Esophagus muscularis mucosa (tissue), 4 donors: Measurements from ENCODE around the gene CIAPIN1. TPM values are rescaled to one million over a fixed set of nuclear protein-coding genes. Genes with fewer than 3 reads are reported as not detected.

Source experiments
- DNase-seq: peaks from one replicate; pipeline ENCODE4 v3.0.0-alpha.2; 2017; ENCODE audit errors: extremely low spot score
- H3K27ac ChIP-seq, 4 donors: fragments of 200-600 bp; sonication (generic); replicated peaks in 1 of 4; 1 replicate in 3 of 4; 2 replicates in 1 of 4; pipeline ENCODE4 v1.5.1; 2016 to 2019; ENCODE audit warnings: mild to moderate bottlenecking in 1 of 4
- H3K27me3 ChIP-seq, 4 donors: fragments of 200-600 bp; sonication (generic); one replicate each; pipeline versions ENCODE4 v1.5.1 to v1.6.0; 2016 to 2019
- H3K36me3 ChIP-seq, 4 donors: fragments of 200-600 bp; sonication (generic); one replicate each; pipeline ENCODE4 v1.5.1; 2016 to 2019
- H3K4me1 ChIP-seq, 4 donors: fragments of 200-600 bp; sonication (generic); one replicate each; pipeline ENCODE4 v1.5.1; 2016 to 2019
- H3K4me3 ChIP-seq, 4 donors: fragments of 200-600 bp; sonication (generic); 1 replicate in 2 of 4; 2 replicates in 2 of 4; pipeline ENCODE4 v1.5.1; 2016 to 2019; ENCODE audit warnings: mild to moderate bottlenecking in 4 of 4, moderate library complexity in 1 of 4
- H3K9me3 ChIP-seq, 4 donors: fragments of 200-600 bp; sonication (generic); 1 replicate in 3 of 4; 2 replicates in 1 of 4; pipeline ENCODE4 v1.5.1; 2016 to 2019
- EP300 ChIP-seq: sonication (generic); formaldehyde crosslinking; IDR thresholded peaks from one replicate; pipeline ENCODE4 v1.6.1; 2017; ENCODE audit warnings: antibody characterized with exemption
- POLR2A ChIP-seq: fragments of 450-650 bp; IDR thresholded peaks from one replicate; pipeline ENCODE4 v1.6.1; 2017; ENCODE audit warnings: antibody characterized with exemption, moderate library complexity, mild to moderate bottlenecking, low read depth
- POLR2AphosphoS5 ChIP-seq, 2 donors: sonication (generic); formaldehyde crosslinking; IDR thresholded peaks; one replicate each; pipeline ENCODE4 v1.6.1; 2017; ENCODE audit warnings: antibody characterized with exemption in 2 of 2
- WGBS: methylation state at CpG from one replicate; pipeline ENCODE4 v1.1.5; 2018; 5-methylcytosine and 5-hydroxymethylcytosine counted together
- intact Hi-C: fragments of 100-400 bp; cut with DNase I; formaldehyde crosslinking; loops from one replicate; pipeline ENCODE4 v1.15.1; 2023
- total RNA-seq, 4 donors: library from RNA; depleted of rRNA; stranded (reverse); fragments of >200 nt; gene quantifications; one replicate each; pipeline versions ENCODE4 v1.1.0 to v1.2.1, GENCODE V29; 2016
- TF ChIP-seq, protein P1 (sequence below), 3 experiments: fragments of 200-600 bp in 2 of 3; fragments of 450-650 bp in 1 of 3; sonication (generic) in 2 of 3; IDR thresholded peaks; one replicate each; pipeline ENCODE4 v1.5.1; 2017 to 2019; ENCODE audit warnings: antibody characterized with exemption in 3 of 3, mild to moderate bottlenecking in 2 of 3, moderate library complexity in 1 of 3

The CIAPIN1 gene
- 10 to 100 TPM; 24.0 to 27.0 (median 26.0) TPM for total RNA-seq

DNA sequence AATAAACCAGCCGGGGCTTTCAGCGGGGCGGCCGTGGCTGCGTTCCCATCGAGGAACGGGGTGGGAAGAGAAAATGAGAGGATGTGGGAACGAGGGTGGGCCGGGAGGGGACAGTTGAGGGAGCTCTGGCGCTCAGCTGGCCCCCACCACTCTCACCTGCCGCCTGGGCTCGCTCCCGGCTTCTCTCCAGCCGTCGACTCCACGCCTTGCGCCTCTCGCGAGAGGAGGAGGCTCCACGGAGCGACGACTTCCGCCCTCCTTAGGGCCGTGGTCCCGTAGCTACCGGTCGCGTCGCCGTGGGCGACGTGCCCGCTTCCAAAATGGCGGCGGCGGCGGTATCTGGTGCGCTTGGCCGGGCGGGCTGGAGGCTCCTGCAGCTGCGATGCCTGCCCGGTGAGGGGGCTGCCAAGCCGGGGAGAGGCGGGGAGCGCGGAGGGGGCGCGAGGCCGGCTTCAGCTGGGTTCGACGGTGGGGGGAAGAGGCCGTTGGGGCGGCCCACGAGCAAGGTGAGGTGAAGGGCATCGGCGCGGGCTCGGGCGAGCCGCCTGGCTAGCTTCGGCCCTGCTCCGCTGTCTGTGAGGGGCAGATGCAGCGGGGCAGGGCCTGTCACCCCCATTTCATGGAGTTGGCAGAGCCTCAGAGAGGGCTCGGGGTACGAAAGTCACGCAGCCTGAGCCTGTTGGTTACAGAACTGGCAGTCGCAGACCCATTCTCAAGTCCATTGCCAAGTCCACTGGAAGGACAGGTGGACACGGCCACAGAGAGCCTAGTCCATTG, at the start of gene CIAPIN1, which contains the start of gene COQ9:
Gene CIAPIN1, minus strand, starts transcription at position 200 of the 777 bp plus-strand sequence. CDS start 6,457 bp downstream, outside the sequence.
Gene COQ9, plus strand, starts transcription at position 294 of the 777 bp plus-strand sequence. Its CDS starts 27 bp downstream, at position 321.
- Histone ChIP-seq H3K4me3 (peak within 1 kb of the TSS; percentile 85 to 96 (median 91)), H3K27me3 (no peaks in the 10 kb centered on the region), H3K36me3 (peaks cover 9 to 17% (median 14%) of the 10 kb centered on the region in 4 donors), H3K9me3 (no peaks in the 10 kb centered on the region), H3K4me1 (peaks cover 29 to 46% (median 40%) of the 10 kb centered on the region in 4 donors), H3K27ac (peak within 1 kb of the TSS; percentile 91 to 96 (median 93))
- intact Hi-C loops, result no loop called here
- peak; percentile 97 for DNase-seq
- WGBS, result 4% methylated on average over 3 of the region's 68 CpGs
- TF ChIP-seq POLR2AphosphoS5 (IDR thresholded peaks at IDR 0.05), result peak; percentile 94 to 96
- peak; percentile 89 for TF ChIP-seq POLR2A
- no peak for TF ChIP-seq EP300
- TF ChIP-seq, protein P1, sequence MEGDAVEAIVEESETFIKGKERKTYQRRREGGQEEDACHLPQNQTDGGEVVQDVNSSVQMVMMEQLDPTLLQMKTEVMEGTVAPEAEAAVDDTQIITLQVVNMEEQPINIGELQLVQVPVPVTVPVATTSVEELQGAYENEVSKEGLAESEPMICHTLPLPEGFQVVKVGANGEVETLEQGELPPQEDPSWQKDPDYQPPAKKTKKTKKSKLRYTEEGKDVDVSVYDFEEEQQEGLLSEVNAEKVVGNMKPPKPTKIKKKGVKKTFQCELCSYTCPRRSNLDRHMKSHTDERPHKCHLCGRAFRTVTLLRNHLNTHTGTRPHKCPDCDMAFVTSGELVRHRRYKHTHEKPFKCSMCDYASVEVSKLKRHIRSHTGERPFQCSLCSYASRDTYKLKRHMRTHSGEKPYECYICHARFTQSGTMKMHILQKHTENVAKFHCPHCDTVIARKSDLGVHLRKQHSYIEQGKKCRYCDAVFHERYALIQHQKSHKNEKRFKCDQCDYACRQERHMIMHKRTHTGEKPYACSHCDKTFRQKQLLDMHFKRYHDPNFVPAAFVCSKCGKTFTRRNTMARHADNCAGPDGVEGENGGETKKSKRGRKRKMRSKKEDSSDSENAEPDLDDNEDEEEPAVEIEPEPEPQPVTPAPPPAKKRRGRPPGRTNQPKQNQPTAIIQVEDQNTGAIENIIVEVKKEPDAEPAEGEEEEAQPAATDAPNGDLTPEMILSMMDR (IDR thresholded peaks at IDR 0.05), result peak in 1 of 3 experiments; percentile 23

DNA sequence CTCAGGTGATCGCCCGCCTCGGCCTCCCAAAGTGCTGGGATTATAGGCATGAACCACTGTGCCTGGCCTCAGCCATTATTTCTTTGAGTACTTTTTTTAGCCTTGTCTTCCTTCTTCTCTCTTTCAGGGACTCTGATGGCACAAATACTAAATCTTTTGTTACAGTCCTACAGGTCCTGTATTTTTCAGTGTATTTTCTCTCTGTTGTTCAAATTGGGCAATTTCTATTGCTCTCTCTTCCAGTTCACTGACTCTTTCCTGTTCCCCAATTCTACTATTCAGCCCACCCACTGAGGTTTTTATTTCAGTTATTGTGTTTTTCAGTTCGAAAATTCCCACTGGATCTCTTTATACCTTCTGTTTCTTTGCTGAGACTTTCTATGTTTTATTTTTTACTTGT, 46.6 kb upstream of the CIAPIN1 start:
- no peak overlapping the region for H3K4me3 ChIP-seq
- DNase-seq, result no peak
- H3K9me3 ChIP-seq, result no peaks in the 10 kb centered on the region
- TF ChIP-seq EP300 (no peak), POLR2A (no peak), POLR2AphosphoS5 (IDR thresholded peaks at IDR 0.05) (no peak)
- H3K4me1 ChIP-seq, result no peaks in the 10 kb centered on the region
- 93% methylated on average over 4 of the region's 4 CpGs for WGBS
- no peaks in the 10 kb centered on the region for H3K27me3 ChIP-seq
- H3K36me3 ChIP-seq, result no peaks in the 10 kb centered on the region
- H3K27ac ChIP-seq, result no peak overlapping the region
- intact Hi-C loops, result no loop called here

DNA sequence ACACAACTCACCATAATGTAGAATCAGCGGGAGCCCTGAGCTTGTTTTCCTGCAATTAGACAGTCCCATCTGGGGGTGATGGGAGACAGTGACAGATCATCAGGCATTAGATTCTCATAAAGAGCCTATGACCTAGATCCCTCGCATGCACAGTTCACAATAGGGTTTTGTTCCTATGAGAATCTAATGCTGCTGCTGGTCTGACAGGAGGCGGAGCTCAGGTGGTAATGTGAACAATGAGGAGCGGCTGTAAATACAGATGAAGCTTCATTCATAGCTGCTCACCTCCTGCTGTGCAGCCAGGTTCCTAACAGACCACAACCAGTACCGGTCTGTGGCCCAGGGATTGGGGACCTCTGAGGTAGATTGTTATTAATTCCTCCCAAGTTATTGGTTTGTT, 42.0 kb upstream of the CIAPIN1 start:
- no peak for DNase-seq
- Histone ChIP-seq H3K27me3 (no peaks in the 10 kb centered on the region), H3K9me3 (no peaks in the 10 kb centered on the region), H3K4me3 (no peak overlapping the region), H3K36me3 (no peaks in the 10 kb centered on the region), H3K4me1 (peaks cover 18 to 31% (median 26%) of the 10 kb centered on the region in 4 donors), H3K27ac (no peak overlapping the region)
- 93% methylated on average over 5 of the region's 5 CpGs for WGBS
- intact Hi-C loops, result loop anchor here (5.0 kb wide), 1 partner anchor 48 kb away; the partner anchor contains the start of gene CCDC102A
- TF ChIP-seq EP300, result no peak
- no peak for TF ChIP-seq POLR2A
- TF ChIP-seq, protein P1 (IDR thresholded peaks at IDR 0.05), result no peak
- TF ChIP-seq POLR2AphosphoS5 (IDR thresholded peaks at IDR 0.05), result no peak

DNA sequence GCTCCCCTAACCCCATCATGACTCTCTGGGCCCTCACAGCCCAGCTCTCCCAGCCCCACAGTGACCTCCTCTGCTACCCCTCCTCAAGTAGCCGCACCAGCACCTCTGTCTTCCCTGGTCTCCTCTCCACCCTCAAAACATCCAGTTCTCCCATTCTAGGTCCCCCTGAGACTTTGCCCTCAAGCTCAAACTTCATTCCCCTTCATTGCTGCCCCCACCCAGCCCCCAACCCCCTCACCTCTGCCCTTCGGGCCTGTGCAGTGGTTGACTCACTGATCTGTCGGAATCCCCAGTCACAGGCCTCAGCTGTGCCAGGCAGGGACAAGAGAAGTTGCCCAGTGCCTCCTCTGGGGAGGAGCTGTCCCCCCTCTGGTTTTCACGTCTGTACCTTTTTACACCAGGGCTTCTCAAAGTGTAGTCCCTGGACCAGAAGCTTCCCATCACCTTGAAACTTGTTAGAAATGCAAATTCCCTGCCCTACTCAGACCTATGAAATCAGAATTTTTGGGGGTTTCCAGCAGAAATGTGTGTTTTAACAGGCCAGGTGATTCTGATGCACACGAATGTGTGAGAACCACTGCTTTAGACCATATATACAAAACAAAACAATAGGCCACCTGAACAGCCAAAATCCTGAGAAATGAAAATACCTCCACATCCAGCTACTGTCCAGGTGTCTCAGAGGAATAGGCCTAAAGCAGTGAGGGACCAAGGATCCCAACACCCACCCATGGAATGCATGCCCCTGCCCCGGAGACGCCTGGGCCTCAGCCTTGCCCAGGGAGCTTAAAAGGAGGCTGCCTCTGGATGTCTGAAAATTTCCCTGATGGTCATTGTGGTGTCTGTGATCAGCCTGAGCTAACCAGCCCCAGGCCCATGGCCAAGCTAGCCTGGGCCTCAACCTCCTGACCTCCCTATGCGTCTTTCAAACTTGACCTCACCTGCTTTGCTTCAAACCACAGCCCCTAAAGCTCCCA, 40.0 kb upstream of the CIAPIN1 start:
- no peak for DNase-seq
- Histone ChIP-seq H3K27me3 (no peaks in the 10 kb centered on the region), H3K27ac (peak overlapping the region; percentile 49 to 76 (median 72)), H3K9me3 (no peaks in the 10 kb centered on the region), H3K4me3 (peak overlapping the region; percentile 73 to 81 (median 80)), H3K4me1 (peaks cover 18 to 36% (median 28%) of the 10 kb centered on the region in 4 donors), H3K36me3 (no peaks in the 10 kb centered on the region)
- 80% methylated on average over 7 of the region's 8 CpGs for WGBS
- intact Hi-C loops, result loop anchor here (5.0 kb wide), 1 partner anchor 50 kb away; the partner anchor contains the start of gene CCDC102A
- TF ChIP-seq, protein P1 (IDR thresholded peaks at IDR 0.05), result no peak
